Astrocyte (in vitro differentiated cells and primary cell): ENCODE data around the gene GPC5.

Experiments used
- CTCF ChIP-seq: IDR thresholded peaks from 2 replicates; pipeline ENCODE4 v1.5.1; 2011; ENCODE audit warnings: low read depth, mild to moderate bottlenecking, inconsistent platforms, low read length, moderate library complexity; ENCODE audit not compliant: insufficient read depth
- EZH2 ChIP-seq: IDR thresholded peaks from 2 replicates; pipeline ENCODE4 v1.6.1; 2012; ENCODE audit warnings: mild to moderate bottlenecking, low read length, inconsistent platforms; ENCODE audit not compliant: insufficient read depth

GRCh38 chr13:91574766-91575165 is 176.3 kb downstream of the GPC5 start:
- TF ChIP-seq EZH2 (no peak), CTCF (no peak)
